PC-3 (cell line): ENCODE measurements around the gene RETN. TPM values are rescaled to one million over a fixed set of nuclear protein-coding genes. Genes with fewer than 3 reads are reported as not detected.

ENCODE experiments used
- ATAC-seq: fragments of 200-7000 bp; cut with Tn5 transposase; 2 replicates; pipeline ENCODE4 v1.9.1; 2020; ENCODE audit warnings: mild to moderate bottlenecking, moderate library complexity
- BruUV-seq: library from RNA; stranded (reverse); fragments of 400-500 nt; replicated peaks from 2 replicates; lab custom pipeline; 2021; lab: Mats Ljungman, UMichigan
- CTCF ChIA-PET: fragments of 300-600 bp; sonication (Branson Sonifier 250); formaldehyde crosslinking; loops from one replicate; lab custom pipeline; 2022; ENCODE audit warnings: antibody characterized with exemption; lab: Charles Lee
- POLR2A ChIA-PET: fragments of 300-600 bp; sonication (Branson Sonifier 250); formaldehyde crosslinking; loops from one replicate; lab custom pipeline; 2022; ENCODE audit warnings: antibody characterized with exemption; ENCODE audit not compliant: unreplicated experiment; lab: Charles Lee
- DNase-seq: peaks from one replicate; pipeline ENCODE4 v3.0.0-alpha.2; 2015
- H2AFZ ChIP-seq: fragments of 300-600 bp; sonication (generic); 2 replicates; pipeline ENCODE4 v1.6.0; 2016; ENCODE audit warnings: antibody characterized with exemption, low read length
- H3F3A ChIP-seq: fragments of 300-600 bp; sonication (generic); one replicate; pipeline ENCODE4 v1.6.0; 2017; ENCODE audit warnings: antibody characterized with exemption, low read length, control low read depth, mild to moderate bottlenecking; ENCODE audit not compliant: unreplicated experiment
- H3K27ac ChIP-seq: fragments of 300-600 bp; sonication (generic); 2 replicates; pipeline ENCODE4 v1.5.1; 2016; ENCODE audit warnings: mild to moderate bottlenecking, low read length
- H3K27me3 ChIP-seq: fragments of 300-600 bp; sonication (generic); 2 replicates; pipeline ENCODE4 v1.6.1; 2016; ENCODE audit warnings: low read length, mixed read lengths
- H3K36me3 ChIP-seq: fragments of 300-600 bp; sonication (generic); 2 replicates; pipeline ENCODE4 v1.6.1; 2016; ENCODE audit warnings: low read depth, mixed run types, low read length, mixed read lengths
- H3K4me1 ChIP-seq: fragments of 300-600 bp; sonication (generic); 2 replicates; pipeline ENCODE4 v1.5.1; 2016; ENCODE audit warnings: low read length; ENCODE audit not compliant: insufficient read depth
- H3K4me2 ChIP-seq: fragments of 300-600 bp; sonication (generic); 2 replicates; pipeline ENCODE4 v1.6.0; 2016; ENCODE audit warnings: low read length
- H3K4me3 ChIP-seq: fragments of 300-600 bp; sonication (generic); 2 replicates; pipeline ENCODE4 v1.5.1; 2016; ENCODE audit warnings: mild to moderate bottlenecking, low read length, mixed read lengths
- H3K79me2 ChIP-seq: fragments of 300-600 bp; sonication (generic); 2 replicates; pipeline ENCODE4 v1.6.1; 2017; ENCODE audit warnings: low read length, mixed read lengths
- H3K9ac ChIP-seq: fragments of 300-600 bp; sonication (generic); 2 replicates; pipeline ENCODE4 v1.6.0; 2016; ENCODE audit warnings: mild to moderate bottlenecking, low read length
- H3K9me2 ChIP-seq: fragments of 300-600 bp; sonication (generic); replicated peaks from 2 replicates; pipeline ENCODE4 v1.6.1; 2016; ENCODE audit warnings: mixed run types, low read length, mixed read lengths
- H3K9me3 ChIP-seq: fragments of 300-600 bp; sonication (generic); 2 replicates; pipeline ENCODE4 v1.6.1; 2016; ENCODE audit warnings: low read length, mixed read lengths
- H4K20me1 ChIP-seq: fragments of 300-600 bp; sonication (generic); 2 replicates; pipeline ENCODE4 v1.6.1; 2016; ENCODE audit warnings: low read length, mixed read lengths
- CTCF ChIP-seq: fragments of 300-600 bp; sonication (generic); conservative IDR thresholded peaks from 2 replicates; pipeline ENCODE4 v1.5.1; 2017; ENCODE audit warnings: antibody characterized with exemption, low read depth, mild to moderate bottlenecking, low read length
- EZH2 ChIP-seq: fragments of 300-600 bp; sonication (generic); IDR thresholded peaks from one replicate; pipeline ENCODE4 v1.6.1; 2017; ENCODE audit warnings: antibody characterized with exemption, mild to moderate bottlenecking, low read length; ENCODE audit not compliant: unreplicated experiment
- EZH2phosphoT487 ChIP-seq: fragments of 300-600 bp; sonication (generic); IDR thresholded peaks from 2 replicates; pipeline ENCODE4 v1.6.1; 2018; ENCODE audit warnings: mild to moderate bottlenecking, antibody characterized with exemption, low read length, borderline replicate concordance
- intact Hi-C: fragments of 100-400 bp; cut with micrococcal nuclease; formaldehyde crosslinking; loops from 2 replicates; pipeline ENCODE4 v1.9.0; 2023
- total RNA-seq: library from RNA; depleted of rRNA; stranded (reverse); fragments of >200 nt; gene quantifications from 2 replicates; pipeline ENCODE4 v1.2.3, GENCODE V29; 2014

The RETN gene
- total RNA-seq, 1 experiment from 2014 or later = not detected

GRCh38 chr19:7645163-7645562, 23.7 kb upstream of the RETN start:
- no peak overlapping the region for H3K27ac ChIP-seq
- ChIA-PET CTCF (interaction anchor here (0.7 kb wide), 1 partner anchor 36 kb away, joined by 3 read pairs; the partner anchor contains the start of gene TRAPPC5), POLR2A (no interaction called here)
- DNase-seq (no peak), ATAC-seq (no peak)
- H3K9ac ChIP-seq = no peak overlapping the region
- no peaks in the 10 kb centered on the region for H3K4me1 ChIP-seq
- H3K27me3 ChIP-seq = no peaks in the 10 kb centered on the region
- H4K20me1 ChIP-seq = no peaks in the 10 kb centered on the region
- BruUV-seq = no TSS peak
- H3K36me3 ChIP-seq = peaks cover 7% of the 10 kb centered on the region; the same call in 1 of the 2 replicates
- no peak overlapping the region for H2AFZ ChIP-seq
- H3K4me3 ChIP-seq = no peak overlapping the region
- H3K9me3 ChIP-seq = no peaks in the 10 kb centered on the region
- H3K79me2 ChIP-seq = no peaks in the 10 kb centered on the region
- TF ChIP-seq EZH2phosphoT487 = no peak
- TF ChIP-seq EZH2 = no peak
- TF ChIP-seq CTCF = no peak
- no peaks in the 10 kb centered on the region for H3K9me2 ChIP-seq
- no peak overlapping the region for H3K4me2 ChIP-seq
- intact Hi-C loops = no loop called here
- H3F3A ChIP-seq = no peaks in the 10 kb centered on the region

GRCh38 chr19:7645656-7646425, 23.0 kb upstream of the RETN start:
- Histone ChIP-seq H3F3A (no peaks in the 10 kb centered on the region), H3K9ac (no peak overlapping the region), H3K4me2 (no peak overlapping the region), H3K9me3 (no peaks in the 10 kb centered on the region), H3K9me2 (no peaks in the 10 kb centered on the region), H3K4me1 (no peaks in the 10 kb centered on the region), H3K27me3 (no peaks in the 10 kb centered on the region), H3K27ac (no peak overlapping the region), H2AFZ (no peak overlapping the region), H3K4me3 (no peak overlapping the region), H3K79me2 (no peaks in the 10 kb centered on the region), H3K36me3 (peaks cover 7% of the 10 kb centered on the region; the same call in 1 of the 2 replicates), H4K20me1 (no peaks in the 10 kb centered on the region)
- no TSS peak for BruUV-seq
- ChIA-PET CTCF (no interaction called here), POLR2A (no interaction called here)
- DNase-seq = no peak
- intact Hi-C loops = no loop called here
- ATAC-seq = no peak
- TF ChIP-seq EZH2phosphoT487 (no peak), CTCF (no peak), EZH2 (no peak)

GRCh38 chr19:7646426-7646700, 22.5 kb upstream of the RETN start:
- BruUV-seq = no TSS peak
- Histone ChIP-seq H2AFZ (no peak overlapping the region), H3K27ac (no peak overlapping the region), H3F3A (no peaks in the 10 kb centered on the region), H3K27me3 (no peaks in the 10 kb centered on the region), H3K4me3 (no peak overlapping the region), H4K20me1 (no peaks in the 10 kb centered on the region), H3K79me2 (no peaks in the 10 kb centered on the region), H3K36me3 (peaks cover 7% of the 10 kb centered on the region; the same call in 1 of the 2 replicates), H3K9ac (no peak overlapping the region), H3K9me2 (no peaks in the 10 kb centered on the region), H3K4me1 (no peaks in the 10 kb centered on the region), H3K4me2 (no peak overlapping the region), H3K9me3 (no peaks in the 10 kb centered on the region)
- DNase-seq (no peak), ATAC-seq (no peak)
- ChIA-PET CTCF (no interaction called here), POLR2A (no interaction called here)
- intact Hi-C loops = no loop called here
- TF ChIP-seq CTCF (no peak), EZH2phosphoT487 (no peak), EZH2 (no peak)
